Hematopoietic multipotent progenitor cell treated with erythropoietin and hydrocortisone succinate and interleukin-3 and kit ligand, for 8 days (in vitro differentiated cells): ENCODE results near the gene BPIFB2.

Source experiments
- DNase-seq: peaks from one replicate; pipeline ENCODE4 v3.0.0-alpha.2; 2015

The BPIFB2 gene

DNA sequence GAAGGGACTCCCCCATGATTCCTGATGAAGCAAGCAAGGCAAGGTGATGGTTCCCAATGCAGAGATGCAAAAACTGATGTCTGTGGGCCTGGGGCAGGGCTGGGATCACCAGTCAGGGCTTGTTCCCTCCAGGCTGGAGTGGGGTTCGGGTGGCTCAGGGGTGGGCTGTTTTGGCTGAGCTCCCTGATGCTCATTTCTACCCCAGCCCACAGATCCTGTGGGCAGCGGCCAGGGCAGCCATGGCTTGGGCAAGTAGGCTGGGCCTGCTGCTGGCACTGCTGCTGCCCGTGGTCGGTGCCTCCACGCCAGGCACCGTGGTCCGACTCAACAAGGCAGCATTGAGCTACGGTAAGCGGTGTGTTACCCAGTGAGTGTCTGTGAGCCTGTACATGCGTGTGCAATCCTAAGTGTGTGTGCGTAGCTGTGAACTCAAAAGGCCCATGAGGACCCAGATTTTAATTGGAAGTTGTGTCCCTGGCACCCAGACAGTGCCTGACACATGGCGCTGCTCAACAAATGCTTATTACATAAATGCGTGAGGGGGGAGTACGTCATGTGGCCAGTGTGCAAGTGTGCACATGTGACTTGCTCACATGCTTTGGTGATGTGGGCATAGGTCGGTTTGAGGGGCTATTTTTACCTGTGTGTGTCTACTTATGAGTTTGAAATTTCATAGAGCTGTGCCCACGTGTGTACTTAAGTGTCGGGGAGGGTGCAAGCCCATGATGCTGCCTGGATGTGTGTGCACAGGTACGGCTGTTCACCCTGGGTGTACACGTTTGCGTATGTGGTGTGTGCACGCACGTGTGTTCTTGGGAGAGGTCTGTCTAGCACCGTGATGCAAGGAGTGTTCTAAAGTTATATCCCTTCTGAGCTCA is 1.1 kb downstream of the BPIFB2 start:
- no peak for DNase-seq

DNA sequence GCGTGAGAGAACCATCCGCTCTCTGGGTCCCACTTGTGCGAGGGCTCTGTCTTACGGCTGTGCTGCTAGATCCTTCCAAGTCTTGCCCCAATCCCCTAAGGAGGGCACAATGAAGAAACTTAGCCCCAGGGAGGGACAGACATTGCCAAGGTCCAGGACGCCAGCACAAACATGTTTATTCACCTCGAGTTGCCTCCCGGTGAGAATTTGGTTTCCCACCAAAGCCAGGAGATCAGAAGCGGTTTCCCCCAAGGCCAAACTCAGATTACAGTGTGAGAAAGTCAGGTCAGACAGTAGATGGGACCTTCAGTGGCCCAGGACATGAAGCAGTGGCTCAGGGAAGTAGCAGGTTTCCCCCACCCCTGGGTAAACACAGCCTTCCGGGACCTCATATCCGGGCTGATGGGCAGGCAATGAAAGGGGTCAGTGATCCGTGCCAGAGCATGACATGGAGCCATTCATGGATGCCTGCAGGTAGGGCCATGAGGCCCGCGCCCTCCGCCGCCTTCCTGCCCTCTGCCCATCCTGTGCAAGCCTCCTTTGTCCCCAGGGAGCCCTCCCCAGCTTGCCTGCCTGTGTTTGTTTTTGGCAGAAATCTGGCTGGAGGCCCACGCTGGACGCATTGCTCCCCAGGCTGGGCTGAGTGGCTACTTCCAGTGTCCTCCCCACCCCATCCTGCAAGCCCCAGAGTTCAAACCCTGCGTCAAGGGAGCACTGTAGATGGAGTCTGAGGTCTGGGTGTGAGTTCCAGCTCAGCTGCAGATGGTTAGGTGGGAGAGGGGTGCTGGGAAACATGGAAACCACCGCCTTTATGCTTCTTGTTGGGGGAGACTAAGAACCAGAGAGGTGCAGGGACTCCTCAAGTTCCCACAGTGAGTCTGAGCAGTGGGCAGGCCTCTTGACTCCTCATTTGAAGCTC is 2.0 kb downstream of the BPIFB2 start:
- DNase-seq: no peak

DNA sequence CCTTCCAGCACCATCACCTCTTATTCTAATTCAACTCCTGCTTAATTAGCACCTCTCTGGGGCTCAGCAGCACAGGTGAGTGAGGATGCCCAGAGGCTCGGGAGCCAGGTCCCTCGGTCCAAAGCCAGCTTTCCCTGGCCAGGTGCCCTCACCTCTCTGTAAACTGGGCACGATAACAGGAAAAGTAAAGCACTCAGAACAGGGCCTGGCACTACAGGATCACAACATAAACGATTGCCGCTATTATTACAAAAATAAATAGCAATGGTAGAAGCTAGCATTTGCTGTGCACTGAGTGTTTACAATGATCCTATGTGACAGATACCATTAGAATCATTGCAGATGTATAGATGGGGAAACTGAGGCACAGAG is 2.6 kb downstream of the BPIFB2 start:
- DNase-seq: no peak

DNA sequence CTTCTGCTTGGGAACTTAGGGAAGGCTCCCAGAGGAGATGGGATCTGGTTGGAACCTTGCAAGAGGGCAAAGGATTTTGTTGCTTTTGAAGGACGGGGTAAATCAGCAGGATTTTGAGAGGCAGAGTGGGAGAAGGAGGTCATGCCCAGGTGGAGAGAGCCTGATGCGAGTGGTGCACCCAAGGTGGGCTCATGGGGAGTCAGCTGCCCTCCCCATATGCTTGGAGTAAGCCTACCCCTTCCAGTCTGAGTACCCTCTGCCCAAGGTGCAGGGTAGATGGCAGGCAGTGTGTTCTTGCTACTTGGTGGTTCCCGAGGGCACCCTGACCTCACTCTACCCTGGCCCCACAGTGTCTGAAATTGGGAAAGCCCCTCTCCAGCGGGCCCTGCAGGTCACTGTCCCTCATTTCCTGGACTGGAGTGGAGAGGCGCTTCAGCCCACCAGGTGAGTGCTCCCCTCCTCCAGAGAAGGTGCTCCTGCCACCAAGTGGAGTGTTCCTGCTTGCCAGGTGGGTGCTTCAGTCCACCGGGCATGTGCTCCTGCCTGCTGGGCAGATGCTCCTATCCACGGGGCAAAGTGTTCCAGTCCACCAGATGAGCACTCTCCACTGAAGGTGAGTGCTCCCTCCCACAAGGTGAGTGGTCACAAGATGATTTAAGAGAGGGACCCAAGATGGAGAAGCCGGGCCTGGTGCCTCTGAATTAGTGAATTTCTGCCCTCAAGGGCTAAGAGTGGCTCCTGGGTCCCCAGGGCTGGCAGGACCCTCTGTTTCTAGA is 3.4 kb downstream of the BPIFB2 start:
- no peak for DNase-seq

DNA sequence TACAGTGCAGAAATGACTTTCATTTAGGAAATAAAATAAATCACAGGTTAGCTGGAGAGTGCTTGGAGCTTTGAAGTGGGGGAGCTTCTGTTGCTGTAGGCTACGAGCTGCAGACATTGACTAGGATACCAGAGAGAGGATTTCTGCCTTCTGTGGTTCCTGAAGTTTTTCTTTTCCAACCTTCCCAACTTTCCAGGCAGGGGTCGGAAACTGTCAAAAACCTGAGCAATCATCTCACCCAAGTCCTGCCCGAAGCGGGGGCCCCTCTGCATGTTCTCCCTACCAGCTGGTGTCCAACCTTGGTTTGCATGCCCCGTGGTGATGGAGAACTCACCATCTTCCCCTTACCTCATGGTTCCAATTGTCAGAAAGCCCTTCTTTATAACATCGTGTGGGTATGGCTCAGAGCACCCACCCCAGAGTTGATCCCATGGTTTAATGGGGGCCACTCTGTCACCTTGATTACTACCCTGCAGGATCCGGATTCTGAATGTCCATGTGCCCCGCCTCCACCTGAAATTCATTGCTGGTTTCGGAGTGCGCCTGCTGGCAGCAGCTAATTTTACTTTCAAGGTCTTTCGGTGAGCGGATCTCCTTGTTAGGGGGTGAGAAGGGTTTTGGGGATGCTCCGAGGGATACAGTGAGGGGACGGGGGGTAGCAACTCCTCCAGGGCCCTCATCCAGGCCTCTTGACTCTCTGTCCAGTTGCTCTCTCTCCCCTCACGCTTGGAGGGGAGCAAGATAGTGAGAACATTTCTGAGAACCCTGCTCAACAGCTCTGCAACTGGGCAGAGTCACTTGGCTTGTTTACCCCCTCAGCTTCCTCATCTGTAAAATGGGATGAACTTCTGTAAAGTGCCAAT is 5.1 kb downstream of the BPIFB2 start:
- no peak for DNase-seq

DNA sequence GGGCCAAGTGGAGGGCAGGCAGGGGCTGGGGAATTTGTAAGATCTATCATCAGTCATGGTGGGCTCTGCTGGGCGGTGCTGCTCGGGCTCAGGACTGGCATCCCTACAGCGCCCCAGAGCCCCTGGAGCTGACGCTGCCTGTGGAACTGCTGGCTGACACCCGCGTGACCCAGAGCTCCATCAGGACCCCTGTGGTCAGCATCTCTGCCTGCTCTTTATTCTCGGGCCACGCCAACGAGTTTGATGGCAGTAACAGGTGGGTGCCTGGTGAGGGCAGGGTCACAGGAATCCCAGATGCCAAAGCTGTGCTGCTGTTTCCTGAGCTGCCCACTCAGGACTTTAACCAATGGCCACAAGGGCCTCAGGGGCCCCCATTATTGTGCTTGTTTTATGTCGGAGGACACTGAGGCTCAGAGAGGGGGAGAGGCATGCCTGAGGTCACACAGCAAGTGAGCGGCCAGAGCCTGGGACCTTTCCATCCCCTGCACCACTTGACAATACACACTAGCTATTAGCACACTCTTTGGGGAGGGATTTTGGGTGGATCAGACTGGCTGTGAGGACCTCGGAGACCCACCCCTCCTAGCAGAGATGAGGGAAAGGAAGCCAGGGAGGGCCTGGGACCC is 6.3 kb downstream of the BPIFB2 start:
- DNase-seq: no peak

DNA sequence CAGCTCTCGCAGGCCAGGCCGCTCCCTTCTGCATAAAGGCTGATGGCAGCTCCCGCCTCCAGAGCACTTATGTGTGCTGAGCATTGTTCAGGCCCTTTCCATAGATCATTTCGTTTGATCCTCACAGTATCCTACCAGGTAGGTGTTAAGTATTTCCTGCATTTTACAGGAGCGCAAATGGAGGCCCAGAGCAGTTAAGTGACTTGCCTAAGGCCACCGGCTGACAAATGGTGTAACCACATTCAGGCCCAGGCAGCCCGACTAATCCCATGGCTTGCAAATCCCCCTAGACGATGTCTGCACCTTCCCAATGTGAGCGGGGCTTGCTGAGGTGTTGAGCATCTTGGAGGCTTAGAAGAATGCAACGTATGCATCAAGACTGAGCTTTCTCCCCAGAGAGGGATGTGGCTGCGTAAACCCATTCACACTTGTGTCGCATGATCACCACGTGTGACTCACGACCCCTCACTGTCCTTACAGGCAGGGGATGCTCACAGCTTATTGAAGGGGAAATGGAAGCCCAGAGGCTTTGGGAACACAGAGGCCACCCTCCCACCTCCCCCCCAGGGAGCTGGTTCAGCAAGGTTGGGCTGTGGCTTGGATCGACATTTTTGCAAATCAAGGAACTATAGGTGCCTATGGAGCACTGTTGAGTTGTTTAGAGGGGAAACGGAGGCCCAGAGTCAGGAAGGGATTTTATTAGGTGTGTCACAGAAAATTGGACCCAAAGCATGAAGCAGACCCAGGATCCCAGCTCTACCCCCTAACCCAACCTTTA is 7.0 kb downstream of the BPIFB2 start:
- no peak for DNase-seq

DNA sequence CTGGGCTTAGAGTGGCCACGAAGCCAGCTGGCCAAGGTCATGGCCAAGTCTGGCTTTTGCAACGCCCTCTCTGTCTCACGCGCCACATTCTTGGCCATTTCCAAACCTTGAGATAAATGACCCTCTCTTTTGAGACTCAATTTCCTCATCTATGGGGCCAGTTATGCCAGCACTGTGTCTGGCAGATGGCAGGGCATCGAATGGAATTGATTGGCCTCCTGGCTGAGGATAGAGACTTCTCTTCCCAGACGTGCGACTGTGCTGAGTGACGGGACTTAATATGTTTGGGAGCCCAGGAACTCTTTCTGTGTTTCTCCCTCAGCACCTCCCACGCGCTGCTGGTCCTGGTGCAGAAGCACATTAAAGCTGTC is 7.6 kb downstream of the BPIFB2 start:
- DNase-seq: no peak

DNA sequence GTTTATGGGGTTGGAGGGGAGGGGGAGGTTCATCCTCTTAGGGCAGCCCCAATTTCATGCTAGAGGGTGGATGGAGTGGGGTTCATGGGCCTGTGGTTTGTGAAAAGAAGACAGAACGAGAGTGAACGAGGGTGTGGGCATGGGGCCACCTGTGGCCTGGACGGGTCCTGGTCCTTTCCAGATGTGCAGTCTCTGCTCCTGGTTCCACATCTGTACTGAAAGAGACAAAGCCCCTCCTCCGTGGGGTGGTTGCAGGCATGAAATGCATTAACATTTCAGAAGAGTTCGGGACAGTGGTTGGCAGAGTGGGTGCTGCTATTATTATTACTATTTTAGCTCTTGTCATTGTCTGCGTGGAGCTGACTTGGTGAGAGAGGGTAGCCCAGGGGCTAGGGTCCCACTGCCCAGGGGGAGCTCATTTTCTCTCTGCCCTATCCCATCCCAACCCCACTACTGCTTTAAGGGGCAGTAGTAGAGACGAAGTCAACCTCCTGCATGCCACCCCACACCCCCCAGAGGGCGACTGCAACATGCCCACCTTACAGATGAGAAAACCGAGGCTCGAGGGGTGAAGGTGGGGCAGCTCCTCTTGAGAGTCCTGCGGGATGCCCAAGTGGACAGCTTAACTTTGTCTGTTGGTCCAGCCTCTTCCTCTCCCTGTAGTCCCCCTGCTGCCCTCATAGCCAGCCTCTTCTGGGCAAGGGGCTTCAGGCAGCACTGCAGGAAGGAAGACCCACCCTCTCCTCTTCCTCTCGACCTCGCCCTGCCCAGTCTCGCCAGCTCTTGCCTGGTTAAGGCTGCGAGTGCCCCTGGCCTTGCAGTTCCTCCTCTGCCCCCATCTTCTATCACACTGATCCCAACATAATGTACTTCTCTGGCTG is 8.4 kb downstream of the BPIFB2 start:
- DNase-seq: no peak

DNA sequence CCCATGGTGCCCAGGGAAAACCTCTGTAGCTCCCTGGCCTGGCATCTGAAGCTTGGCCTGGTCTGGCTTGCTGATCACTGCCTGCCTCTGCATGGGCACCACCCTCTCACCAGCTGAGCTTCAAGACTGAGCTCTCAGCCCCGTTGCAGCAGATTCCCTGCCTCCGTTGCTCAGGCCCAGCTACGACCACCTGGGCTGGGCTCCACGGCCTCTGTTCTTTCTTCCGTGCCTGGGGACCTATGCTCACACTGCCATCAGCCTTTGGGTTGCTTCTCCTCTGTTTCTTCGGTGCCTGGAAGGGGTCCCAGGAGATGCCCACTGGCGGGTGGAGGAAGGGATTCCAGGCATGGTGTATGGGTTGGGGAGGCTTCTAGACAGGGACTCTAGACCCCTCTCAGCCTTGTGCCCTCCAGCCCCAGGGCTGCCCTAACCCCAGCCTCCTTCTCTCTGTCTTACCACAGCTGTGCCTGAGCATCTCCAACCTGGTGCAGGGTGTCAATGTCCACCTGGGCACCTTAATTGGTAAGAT is 9.1 kb downstream of the BPIFB2 start:
- DNase-seq: no peak

DNA sequence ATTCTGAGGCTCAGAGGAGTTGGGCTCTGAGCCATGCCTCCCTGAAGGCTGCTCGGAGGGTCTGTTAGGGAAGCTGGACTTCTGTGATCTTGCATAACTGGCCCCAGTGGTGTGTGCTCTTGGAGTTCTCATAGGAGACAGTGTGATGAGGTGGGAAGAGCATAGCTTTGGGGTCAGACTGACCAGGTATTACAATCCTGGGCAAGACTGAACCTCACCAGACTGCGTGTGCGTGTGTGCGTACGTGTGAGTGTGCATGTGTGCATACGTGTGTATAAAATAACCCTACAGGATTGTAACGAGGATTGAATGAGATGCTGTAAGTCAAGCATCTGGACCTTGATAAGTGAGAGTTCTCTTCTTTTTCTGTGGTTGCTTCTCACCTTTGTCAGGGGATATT is 10.0 kb downstream of the BPIFB2 start:
- DNase-seq: no peak

DNA sequence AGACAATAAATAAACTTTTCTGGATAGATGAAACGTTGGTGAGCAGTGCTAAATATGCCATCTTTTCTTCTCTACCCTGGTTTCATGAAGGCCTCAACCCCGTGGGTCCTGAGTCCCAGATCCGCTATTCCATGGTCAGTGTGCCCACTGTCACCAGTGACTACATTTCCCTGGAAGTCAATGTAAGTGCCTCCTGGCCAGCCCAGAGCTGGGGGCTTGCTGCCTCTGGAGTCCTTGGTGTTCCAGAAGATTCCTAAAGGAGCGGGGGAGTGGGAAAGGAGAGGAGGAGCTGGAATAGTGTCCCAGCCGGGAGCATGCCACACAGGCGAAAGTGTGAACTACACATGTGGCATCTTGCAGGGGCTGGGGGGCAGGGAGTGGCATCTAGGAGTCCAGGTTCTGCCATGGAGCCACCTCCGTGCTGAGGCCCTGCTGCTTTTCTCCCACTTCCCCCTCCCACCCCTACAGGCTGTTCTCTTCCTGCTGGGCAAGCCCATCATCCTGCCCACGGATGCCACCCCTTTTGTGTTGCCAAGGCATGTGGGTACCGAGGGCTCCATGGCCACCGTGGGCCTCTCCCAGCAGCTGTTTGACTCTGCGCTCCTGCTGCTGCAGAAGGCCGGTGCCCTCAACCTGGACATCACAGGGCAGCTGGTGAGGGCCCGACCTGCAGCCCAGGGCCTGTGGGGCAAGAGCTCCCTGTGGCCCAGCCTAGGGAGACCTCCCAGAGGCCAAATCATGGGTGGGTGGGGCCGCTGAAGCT is 10.8 kb downstream of the BPIFB2 start:
- no peak for DNase-seq

DNA sequence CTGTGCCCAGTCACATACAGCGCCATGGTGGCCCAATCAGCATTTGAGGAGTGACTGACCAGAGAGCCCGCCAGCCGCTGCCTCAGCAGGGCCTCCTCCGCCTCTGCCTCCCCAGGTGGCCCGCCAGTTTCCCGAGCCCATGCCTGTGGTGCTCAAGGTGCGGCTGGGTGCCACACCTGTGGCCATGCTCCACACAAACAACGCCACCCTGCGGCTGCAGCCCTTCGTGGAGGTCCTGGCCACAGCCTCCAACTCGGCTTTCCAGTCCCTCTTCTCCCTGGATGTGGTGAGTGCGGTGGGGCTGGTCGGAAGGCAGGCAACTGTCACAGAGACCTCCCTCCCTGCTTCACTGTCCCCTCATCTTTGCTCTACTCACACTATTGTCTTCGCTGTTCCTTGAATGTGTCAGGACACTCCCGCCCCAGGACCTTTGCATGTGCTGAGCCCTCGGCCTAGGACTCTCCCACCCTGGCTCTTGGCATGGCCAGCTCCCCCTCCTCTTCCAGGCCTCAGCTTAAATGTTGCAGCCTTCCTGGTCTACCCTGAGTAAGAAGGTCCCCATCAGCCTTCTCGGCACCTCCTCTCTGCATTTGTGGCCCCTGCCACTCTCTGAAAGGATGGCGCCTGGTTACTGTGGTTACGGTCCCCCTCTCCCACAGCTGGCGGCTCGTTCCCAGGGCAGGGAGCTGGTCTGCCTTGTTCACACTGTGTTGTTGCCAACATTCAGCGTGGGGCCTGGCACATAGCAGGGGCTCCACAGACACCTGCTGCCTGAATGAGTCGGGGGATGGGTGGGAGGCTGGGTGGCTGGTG is 12.2 kb downstream of the BPIFB2 start:
- DNase-seq: no peak

DNA sequence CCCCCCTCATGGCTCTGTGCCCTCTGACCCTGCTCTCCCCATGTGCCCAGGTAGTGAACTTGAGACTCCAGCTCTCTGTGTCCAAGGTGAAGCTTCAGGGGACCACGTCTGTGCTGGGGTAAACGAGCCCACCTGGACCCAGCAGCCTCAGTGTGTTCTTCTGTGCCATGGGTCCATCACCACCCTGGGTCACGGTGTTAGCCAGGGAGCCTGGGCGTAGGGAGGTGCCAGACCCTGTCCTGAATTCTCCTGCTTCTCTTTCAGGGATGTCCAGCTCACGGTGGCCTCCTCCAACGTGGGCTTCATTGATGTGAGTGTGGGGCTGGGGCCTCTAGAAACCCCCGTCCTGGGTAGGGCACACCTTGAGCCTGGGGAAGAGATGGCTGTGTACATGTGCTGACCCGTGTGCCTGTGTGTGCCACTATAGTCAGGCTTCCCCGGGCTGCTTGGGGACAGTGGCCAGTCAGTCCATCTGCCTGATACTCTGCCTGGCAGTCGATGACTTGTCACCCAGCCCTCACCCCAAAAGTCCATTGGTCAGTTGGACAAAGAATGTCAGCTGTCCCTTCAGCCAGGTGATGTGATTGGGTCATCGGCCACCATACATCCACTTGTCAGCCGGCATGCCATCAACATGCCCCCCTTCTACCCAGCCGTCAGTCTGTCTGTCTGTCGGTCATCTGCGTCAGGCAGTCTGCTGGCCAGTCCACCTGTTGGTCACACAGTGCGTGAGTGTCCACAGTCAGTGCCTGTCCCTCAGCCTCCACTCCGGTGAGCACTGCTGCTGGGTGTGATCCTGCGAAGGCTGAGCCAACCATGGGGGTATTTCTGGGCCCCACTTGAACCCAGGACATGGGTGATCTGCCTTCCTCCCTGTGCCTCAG is 13.0 kb downstream of the BPIFB2 start:
- DNase-seq: no peak

DNA sequence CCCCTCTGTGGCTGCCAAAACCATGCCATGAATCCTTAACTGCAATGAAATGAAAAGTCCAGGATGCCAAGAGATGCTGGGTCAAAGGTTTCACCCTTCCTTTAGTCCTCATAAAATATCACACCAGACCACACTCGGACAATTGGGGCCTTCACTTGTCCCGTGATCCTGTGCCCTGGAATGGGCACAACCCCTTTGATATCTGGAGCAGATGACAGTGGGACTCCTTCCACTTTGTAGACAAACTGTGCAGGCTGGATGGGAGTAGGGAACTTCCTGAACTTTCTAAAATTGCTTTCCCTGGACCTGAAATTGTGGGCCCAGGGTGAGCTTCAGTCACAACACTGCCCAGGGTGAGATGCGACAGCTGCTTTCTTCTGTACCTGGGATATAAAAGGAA is 14.4 kb downstream of the BPIFB2 start:
- DNase-seq: no peak

DNA sequence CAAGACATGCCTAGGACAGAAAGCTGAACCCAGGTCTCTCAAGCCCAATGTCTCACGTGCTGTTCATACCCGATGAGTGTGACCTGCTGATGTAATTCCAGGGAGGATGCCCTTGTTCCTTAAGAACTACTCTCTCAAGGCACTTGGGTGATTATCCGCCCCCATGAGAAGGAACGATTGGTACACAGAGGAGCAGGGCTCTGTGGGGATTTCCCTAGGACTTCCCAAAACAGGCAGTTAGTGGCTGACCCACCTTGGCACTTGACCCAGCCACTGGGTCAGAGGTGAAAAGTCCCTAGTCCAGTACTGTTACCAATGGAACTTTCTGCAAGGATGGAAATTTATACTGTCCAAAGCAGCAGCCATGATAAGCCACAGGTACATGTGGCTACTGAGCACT is 14.8 kb downstream of the BPIFB2 start:
- no peak for DNase-seq
